ENCODE data around the gene ARMH3. TPM values are rescaled to one million over a fixed set of nuclear protein-coding genes. Genes with fewer than 3 reads are reported as not detected.
A peak's percentile ranks its signal among the peaks of the same experiment; 100 is the strongest.

Gene ARMH3
- total and polyA plus RNA-seq, 10 of the 15 experiments (the other 5 are each of a cell fraction or from before 2014, with no cell fraction given): 13.0 to 33.0 (median 16.4) TPM

GRCh38 chr10:101903827-101904550, 152.0 kb downstream of the ARMH3 start (continued):
- TF ChIP-seq ZBED1 (IDR thresholded peaks at IDR 0.05; ENCODE audit: borderline replicate concordance) (peak; percentile 64; the same call in 1 of the 2 replicates), ZNF384 (IDR thresholded peaks at IDR 0.05; ENCODE audit: borderline replicate concordance, low read depth, low read length) (no peak), RELB (IDR thresholded peaks at IDR 0.05; ENCODE audit: low read depth) (peak; percentile 51; the same call in 1 of the 2 replicates), FOXK2 (IDR thresholded peaks at IDR 0.05) (no peak), GATAD2B (conservative IDR thresholded peaks at IDR 0.05; ENCODE audit: low read depth) (peak; percentile 39; the same call in 1 of the 2 replicates), IRF3 (IDR thresholded peaks at IDR 0.05) (no peak), ZBTB33 (IDR thresholded peaks at IDR 0.05) (no peak), ZNF274 (IDR thresholded peaks at IDR 0.05; ENCODE audit: insufficient read depth, insufficient read length) (no peak), CBFB (IDR thresholded peaks at IDR 0.05; ENCODE audit: low read depth) (peak; percentile 82), DPF2 (IDR thresholded peaks at IDR 0.05) (peak; percentile 77), ETV6 (conservative IDR thresholded peaks at IDR 0.05 in 1 of 2, IDR thresholded peaks at IDR 0.05 in 1 of 2; ENCODE audit: borderline replicate concordance in 1 of 2, low read depth in 1 of 2) (no peak), ZBTB11 (CRISPR knock-in tag; IDR thresholded peaks at IDR 0.05) (no peak), ZZZ3 (IDR thresholded peaks at IDR 0.05; ENCODE audit: control insufficient read depth, insufficient read length, low read depth) (no peak), NFYA (IDR thresholded peaks at IDR 0.05; ENCODE audit: borderline replicate concordance, low read depth, low read length) (no peak), ESRRA (IDR thresholded peaks at IDR 0.05; ENCODE audit: low read length) (no peak), PML (IDR thresholded peaks at IDR 0.05; ENCODE audit: low read length) (no peak), KLF5 (IDR thresholded peaks at IDR 0.05; ENCODE audit: partially characterized antibody) (peak; percentile 73), BACH1 (IDR thresholded peaks at IDR 0.05; ENCODE audit: borderline replicate concordance) (peak; percentile 14; the same call in 1 of the 2 replicates), PAX8 (IDR thresholded peaks at IDR 0.05) (no peak), E2F4 (IDR thresholded peaks at IDR 0.05; ENCODE audit: low read depth, low read length) (no peak)
